ENCODE results near the gene ACSF3.

- TF ChIP-seq CTCF (IDR thresholded peaks at IDR 0.05; ENCODE audit: low read length) (no peak), EZH2 (IDR thresholded peaks at IDR 0.05; ENCODE audit: borderline replicate concordance, low read length) (no peak)
Observed at GRCh38 chr16:89118361-89119165, 24.9 kb downstream of the ACSF3 start.

Data from OCI-LY1 (cell line).